ENCODE measurements around the gene TSPAN15.

Gene TSPAN15

DNA sequence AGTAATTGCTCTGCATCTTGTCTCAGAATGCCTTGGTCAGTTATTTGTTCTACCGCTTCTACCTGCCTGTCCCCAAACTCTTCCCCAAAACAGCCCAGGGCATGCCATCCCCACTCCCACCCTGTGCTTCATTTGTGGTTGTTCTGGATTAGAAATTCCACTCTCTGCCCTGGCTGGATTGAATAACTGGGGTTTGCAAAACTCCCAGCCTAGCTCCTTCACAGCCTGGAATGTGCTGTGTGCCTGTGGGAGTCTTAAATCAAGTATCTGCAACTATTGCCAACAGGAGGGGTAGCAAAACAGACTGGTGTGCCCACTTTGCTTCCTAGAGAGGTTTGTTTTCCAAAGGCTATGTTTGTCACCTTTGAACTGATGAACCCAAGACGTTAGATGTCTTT lies 24.2 kb downstream of the TSPAN15 start:
- no peak for TF ChIP-seq CTCF (IDR thresholded peaks at IDR 0.05; ENCODE audit: extremely low read depth, missing control alignments)
- no peak for DNase-seq (ENCODE audit: low spot score)

DNA sequence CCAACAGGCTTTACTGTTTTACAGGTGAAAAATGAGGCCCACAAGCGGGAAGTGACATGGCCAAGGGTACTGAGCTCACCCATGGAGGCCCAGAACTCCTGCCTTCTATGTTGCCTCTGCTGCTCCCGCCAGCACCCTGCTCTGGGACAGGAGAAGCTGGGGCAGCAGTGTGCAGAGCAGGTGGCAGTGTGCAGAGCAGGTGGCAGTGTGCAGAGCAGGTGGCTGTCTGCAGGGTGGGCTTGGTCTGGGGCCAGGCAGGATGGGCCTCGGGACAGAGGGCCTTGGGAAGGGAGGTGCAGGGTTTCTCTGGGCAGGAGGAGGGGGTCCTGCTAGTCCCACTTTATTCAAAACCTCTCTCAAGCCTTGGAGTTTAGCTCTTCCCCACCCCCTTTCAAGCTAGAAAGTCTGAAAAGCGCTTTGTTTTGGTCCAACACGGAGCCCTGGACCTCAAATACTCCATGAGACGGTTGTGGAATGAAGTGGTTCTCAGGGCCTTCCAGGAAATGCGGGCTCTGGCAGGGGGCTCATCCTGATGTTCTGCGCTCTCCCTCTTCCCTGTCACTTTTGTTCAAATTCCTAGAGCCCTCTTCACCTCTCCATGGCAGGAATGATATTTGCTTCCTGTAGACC lies 26.8 kb downstream of the TSPAN15 start:
- TF ChIP-seq CTCF (IDR thresholded peaks at IDR 0.05; ENCODE audit: extremely low read depth, missing control alignments): no peak
- no peak for DNase-seq (ENCODE audit: low spot score)

- no peak for DNase-seq (ENCODE audit: low spot score)
- no peak for TF ChIP-seq CTCF (IDR thresholded peaks at IDR 0.05; ENCODE audit: extremely low read depth, missing control alignments)
Measured at GRCh38 chr10:69479240-69480067, 28.2 kb downstream of the TSPAN15 start.

GRCh38 chr10:69480068-69480412 lies 28.8 kb downstream of the TSPAN15 start:
- DNase-seq (ENCODE audit: low spot score): no peak
- TF ChIP-seq CTCF (IDR thresholded peaks at IDR 0.05; ENCODE audit: extremely low read depth, missing control alignments): no peak

DNA sequence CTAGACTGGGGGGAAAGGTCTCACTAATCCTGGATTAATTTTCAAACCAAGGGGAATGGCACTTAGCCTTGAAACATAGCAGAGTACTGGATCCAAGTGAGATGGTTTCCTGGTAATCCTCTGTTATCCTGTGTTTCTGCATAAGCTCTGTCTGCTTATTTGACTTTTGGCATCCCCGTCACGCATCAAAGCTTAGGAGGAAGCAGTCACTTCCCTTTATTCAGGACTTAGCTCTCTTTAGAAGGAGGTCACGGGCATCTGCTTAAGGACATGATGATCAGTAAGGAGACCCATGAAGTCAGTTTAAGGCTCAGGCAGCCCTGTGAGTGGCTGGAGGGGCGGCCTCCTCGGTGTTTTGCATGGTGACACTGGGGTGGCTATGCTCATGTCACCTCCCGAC lies 30.0 kb downstream of the TSPAN15 start:
- no peak for DNase-seq (ENCODE audit: low spot score)
- no peak for TF ChIP-seq CTCF (IDR thresholded peaks at IDR 0.05; ENCODE audit: extremely low read depth, missing control alignments)

GRCh38 chr10:69481811-69482524 lies 30.7 kb downstream of the TSPAN15 start:
- TF ChIP-seq CTCF (IDR thresholded peaks at IDR 0.05; ENCODE audit: extremely low read depth, missing control alignments): no peak
- no peak for DNase-seq (ENCODE audit: low spot score)

DNA sequence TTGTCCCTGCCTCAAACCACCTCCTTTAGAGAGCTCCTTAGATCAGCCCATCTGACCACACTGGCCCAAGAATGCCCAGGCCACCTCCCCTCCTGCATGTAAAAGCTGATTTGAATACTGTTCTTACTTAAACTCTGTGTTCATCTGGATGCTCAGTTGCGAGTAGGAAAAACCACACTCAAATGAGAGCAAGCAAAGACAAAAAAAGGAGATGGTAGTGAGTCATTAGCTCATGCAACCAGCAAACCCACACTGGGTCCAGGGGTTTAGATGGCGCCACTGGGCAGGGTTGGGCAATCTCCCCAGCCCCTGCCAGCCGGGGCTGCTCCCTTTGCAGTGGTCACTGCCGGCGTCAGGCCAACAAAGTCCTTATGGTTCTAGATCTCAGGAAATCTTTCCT lies 32.7 kb downstream of the TSPAN15 start:
- TF ChIP-seq CTCF (IDR thresholded peaks at IDR 0.05; ENCODE audit: extremely low read depth, missing control alignments): no peak
- DNase-seq (ENCODE audit: low spot score): no peak
